Measurements from ENCODE around the gene GNAQ.
A peak's percentile ranks its signal among the peaks of the same experiment; 100 is the strongest.

The GNAQ gene

GRCh38 chr9:78031893-78032729, 500 bp upstream of the GNAQ start:
- DNase-seq (ENCODE audit: low read depth): peak; percentile 88

- no peak for DNase-seq (ENCODE audit: low read depth)
Observed at GRCh38 chr9:78030553-78031443, 813 bp downstream of the GNAQ start.

- no peak for DNase-seq (ENCODE audit: low read depth)
Observed at GRCh38 chr9:78030296-78030552, 1.4 kb downstream of the GNAQ start.

DNA sequence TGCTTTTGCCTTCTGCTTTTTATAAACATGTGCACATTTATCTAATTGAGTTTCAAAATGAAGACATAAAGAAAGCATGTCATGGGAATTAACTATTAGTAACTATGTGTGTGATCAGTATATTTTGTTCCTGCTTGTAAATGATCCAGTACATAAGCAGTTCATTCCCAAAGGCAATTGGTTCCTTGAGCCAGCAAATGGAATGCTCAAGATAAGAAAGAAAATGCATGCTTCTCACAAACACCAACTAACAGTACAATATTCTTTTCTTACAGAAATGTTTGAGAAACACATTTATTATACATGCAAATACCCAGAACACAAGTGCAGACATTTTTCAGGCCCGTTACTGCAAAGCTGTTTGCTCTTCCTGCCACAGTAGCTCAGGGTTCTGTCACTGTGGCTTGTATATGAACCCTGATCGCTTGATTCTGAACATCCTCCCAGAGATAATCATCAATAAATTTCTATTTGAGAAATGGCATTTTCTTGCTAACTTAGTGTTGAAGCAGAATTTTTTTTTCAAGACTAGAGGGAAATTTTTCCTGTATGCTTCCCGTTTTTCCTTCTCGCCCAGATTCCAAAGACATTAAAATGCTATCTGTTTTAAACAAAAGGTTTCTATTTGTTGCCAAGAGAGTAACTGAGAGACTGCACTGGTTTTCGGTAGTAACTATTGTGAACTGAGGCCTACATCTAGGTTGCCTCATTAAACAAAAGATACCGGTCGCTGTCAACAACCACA, 1.9 kb downstream of the GNAQ start:
- DNase-seq (ENCODE audit: low read depth): no peak

- DNase-seq (ENCODE audit: low read depth): no peak
Observed at GRCh38 chr9:78028926-78029325, 2.7 kb downstream of the GNAQ start.

- no peak for DNase-seq (ENCODE audit: low read depth)
Observed at GRCh38 chr9:78026947-78027346, 4.7 kb downstream of the GNAQ start.

DNA sequence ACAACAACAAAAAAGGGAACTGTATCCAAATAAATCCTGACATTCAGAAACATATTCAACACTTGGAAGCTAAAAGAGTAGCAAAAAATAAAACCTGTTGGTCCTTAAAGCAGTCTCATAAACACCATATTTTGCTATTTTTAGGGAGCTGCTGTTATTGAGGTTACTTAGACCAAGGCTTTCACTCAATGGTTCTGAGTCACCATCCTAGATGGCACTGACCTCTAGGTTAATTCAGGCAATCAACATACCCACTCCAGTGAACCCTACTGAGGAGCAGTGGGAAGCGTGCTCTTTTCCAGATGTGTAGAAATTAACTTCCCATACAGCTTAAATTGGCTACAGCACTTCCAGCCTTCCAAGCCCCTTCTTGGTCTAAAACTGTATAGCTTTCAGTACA, 5.2 kb downstream of the GNAQ start:
- DNase-seq (ENCODE audit: low read depth): no peak

DNA sequence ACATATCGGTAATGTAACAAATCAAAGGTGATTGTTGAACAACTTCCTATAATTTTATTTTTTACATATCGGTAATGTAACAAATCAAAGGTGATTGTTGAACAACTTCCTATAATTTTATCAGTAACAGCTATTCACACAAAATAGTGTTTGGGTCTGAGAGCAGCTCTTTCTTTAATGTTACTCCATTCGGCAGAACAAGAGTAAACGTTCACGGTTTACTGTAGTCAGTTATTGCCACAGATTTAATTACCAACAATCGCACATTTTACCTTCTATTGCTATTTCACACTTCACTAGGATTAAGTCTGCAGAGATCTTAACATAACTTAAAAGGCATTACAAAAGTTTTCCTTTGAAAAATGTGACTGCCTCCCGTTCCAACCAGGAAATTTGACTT, 6.4 kb downstream of the GNAQ start:
- no peak for DNase-seq (ENCODE audit: low read depth)

- DNase-seq (ENCODE audit: low read depth): no peak
Observed at GRCh38 chr9:78023003-78023741, 8.4 kb downstream of the GNAQ start.

DNA sequence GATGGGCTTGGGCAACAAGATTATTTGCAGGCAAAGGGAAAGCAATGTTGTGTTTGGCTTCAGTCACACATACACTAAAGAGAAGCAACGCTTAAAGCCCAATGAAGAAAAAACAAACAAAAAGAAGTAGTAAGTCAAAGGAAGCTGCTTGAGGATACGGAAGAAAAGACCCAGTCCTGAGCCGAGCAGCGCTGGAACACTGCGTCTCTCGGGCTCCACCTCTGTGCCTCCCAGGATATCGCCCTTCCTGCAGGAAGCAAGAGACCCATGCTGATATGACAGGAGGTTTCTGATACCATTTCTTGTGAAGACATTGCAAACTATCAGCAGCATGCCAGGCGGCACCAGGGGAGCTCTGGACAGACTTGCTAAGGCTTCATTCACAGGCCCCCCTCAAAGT, 9.9 kb downstream of the GNAQ start:
- no peak for DNase-seq (ENCODE audit: low read depth)

DNA sequence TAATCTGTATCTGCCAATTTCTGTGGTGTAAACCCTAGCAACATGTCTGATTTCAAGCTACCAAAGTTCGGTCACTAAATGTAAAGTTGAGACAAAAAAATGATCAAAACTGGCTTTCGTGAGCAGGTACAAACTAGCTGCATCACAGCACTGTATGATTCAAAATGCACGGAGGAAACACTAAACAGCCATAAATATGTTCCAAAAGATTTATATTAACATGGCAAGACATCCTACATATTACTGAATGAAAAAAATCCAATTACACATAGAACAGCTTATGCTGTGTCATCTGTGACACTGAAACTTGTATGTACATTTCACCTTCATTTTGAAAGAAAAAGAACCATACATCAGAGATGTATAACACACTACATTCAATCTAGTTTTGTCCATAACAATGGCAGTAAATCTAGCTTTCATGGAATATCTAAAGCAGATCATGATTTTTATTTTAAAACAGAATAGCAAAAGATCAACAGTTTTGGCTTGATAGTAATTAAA, 14.4 kb downstream of the GNAQ start:
- no peak for DNase-seq (ENCODE audit: low read depth)

DNA sequence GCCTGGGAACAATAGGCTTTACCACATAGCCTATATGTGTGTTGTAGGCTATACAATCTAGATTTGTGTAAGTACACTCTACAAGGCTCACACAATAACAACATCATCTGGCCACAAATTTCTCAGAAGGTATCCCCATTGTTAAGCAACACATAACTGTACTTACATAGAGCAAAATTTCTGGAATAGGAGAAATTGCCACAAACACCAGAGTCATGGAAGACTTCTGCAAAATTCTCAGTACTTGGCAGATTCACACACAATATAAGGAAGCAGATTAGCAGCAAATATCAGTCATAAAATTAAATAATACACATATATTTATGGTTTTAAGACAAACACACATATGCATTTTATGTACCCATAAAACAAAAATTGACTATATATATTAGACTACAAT, 16.4 kb downstream of the GNAQ start:
- no peak for DNase-seq (ENCODE audit: low read depth)

DNA sequence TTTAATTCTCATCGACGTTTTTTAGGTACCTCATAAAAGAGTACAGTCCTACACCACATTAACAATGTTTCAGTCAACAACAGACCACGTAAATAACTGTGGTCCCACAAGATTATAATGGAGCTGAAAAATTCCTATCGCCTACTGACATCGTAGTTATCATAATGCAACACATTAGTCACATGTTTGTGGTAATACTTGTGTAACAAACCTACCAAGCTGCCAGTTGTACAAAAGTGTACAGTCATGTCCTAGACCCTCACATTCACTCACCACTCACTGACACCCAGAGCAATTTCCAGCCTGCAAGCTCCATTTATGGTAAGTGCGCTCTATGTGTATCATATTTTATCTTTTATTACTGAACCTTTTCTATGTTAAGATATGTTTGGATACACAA, 16.8 kb downstream of the GNAQ start:
- DNase-seq (ENCODE audit: low read depth): no peak

- DNase-seq (ENCODE audit: low read depth): no peak
Observed at GRCh38 chr9:78013934-78014333, 17.7 kb downstream of the GNAQ start.

GRCh38 chr9:78011049-78011448, 20.6 kb downstream of the GNAQ start:
- DNase-seq (ENCODE audit: low read depth): no peak

GRCh38 chr9:78010445-78010844, 21.2 kb downstream of the GNAQ start:
- no peak for DNase-seq (ENCODE audit: low read depth)

DNA sequence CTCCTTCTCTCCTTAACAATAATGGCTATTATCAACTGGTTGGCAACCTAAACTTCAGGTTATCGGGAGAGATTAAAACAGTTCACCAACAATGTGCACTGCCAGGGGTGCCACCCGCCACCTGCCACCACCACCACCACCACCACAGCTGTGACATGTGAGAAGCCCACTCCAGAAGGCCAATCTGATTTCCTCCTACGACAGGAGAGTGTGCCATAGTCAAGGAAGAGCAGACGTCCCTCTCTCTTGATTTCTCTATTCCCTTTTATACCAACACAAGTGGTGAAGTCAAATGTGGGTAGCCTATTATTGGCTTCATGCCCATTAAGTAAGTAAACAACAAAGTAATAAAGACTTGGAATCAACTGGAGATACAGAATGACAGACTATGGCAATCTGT, 22.4 kb downstream of the GNAQ start:
- DNase-seq (ENCODE audit: low read depth): no peak

- no peak for DNase-seq (ENCODE audit: low read depth)
Observed at GRCh38 chr9:78006734-78007133, 24.9 kb downstream of the GNAQ start.

DNA sequence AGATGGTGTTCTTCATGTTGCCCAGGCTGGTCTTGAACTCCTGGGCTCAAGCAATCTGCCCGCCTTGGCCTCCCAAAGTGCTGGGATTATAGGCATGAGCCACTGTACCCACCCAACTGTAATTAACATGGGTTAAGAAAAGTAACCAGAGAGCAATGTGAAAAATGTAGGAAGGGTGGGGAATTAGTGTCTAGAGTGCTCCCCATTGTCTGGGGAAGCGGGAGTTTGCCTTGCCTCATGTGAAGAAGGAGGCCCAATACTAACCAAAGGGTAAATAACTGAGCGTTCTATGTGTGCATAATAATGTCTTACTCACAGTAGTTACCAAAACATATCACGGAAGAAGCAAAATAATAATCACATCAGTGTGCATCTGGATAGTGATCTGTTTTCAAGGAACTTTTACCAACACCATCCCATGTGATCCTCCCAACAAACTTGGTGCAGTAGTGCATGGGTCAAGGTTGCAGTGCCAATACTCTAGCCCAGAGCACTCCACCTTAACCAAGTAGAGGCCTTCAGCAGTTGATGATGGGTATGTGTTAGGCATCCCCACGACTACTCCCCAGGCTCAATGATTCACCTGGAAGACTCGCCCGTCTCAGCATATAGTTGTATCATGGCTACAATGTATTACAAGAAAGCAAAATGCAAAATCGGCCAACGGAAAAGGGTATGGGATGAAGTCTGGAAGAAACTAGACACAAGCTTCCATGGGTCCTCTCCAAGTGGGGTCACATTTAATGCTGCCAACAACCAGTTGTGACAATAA, 26.2 kb downstream of the GNAQ start:
- no peak for DNase-seq (ENCODE audit: low read depth)

DNA sequence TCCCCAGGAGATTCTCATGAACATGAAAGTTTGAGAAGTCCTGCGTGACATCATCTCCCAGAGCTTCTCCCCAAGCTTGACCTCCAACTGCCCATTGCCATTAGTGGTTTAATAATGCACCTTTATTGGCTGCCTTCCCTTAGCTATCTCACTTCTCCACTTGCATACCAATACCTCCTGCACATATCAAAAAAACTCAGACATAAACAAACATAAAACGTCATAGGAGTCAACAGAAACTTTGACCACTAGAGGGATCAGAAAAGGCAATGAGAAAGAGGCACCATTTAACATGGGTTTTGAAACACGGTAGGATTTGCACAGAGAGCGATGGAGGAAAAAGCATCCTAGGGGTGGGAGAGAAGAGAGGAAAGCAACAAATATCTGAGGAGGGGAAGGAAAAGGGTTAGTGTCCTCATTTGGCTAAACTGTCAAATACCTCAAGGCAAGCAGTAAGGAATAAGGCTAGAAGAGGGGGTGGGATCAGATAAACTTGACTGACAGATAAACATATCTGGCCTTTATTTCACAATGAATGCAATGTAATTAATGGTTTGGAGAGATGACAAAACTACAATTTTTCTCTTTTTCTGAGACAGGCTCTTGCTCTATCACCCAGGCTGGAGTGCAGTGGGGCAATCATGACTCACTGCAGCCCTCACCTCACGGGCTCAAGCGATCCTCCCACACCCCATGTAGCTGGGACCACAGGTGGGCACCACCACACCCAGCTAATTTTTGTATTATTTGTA, 27.0 kb downstream of the GNAQ start:
- DNase-seq (ENCODE audit: low read depth): no peak

Data from GM04504 (cell line).